Stomach (tissue), 4 donors: ENCODE data around the gene TMEM186.

Experiments used
- EP300 ChIP-seq: sonication (generic); formaldehyde crosslinking; IDR thresholded peaks from one replicate; pipeline ENCODE4 v1.6.1; 2017; ENCODE audit warnings: antibody characterized with exemption
- POLR2A ChIP-seq, 4 donors: fragments of 450-650 bp; IDR thresholded peaks; one replicate each; pipeline ENCODE4 v1.6.1; 2016; ENCODE audit warnings: antibody characterized with exemption in 4 of 4, control low read depth in 2 of 4, mild to moderate bottlenecking in 1 of 4, moderate library complexity in 1 of 4
- POLR2AphosphoS5 ChIP-seq, 3 donors: sonication (generic); formaldehyde crosslinking; IDR thresholded peaks; one replicate each; pipeline ENCODE4 v1.6.1; 2016; ENCODE audit warnings: antibody characterized with exemption in 3 of 3
- TF ChIP-seq, protein P1 (sequence below), 7 experiments: fragments of 450-650 bp in 4 of 7; fragments of 200-600 bp in 3 of 7; sonication (generic) in 3 of 7; IDR thresholded peaks; one replicate each; pipeline ENCODE4 v1.5.1; 2016 to 2019; ENCODE audit warnings: antibody characterized with exemption in 7 of 7, control low read depth in 2 of 7, mild to moderate bottlenecking in 1 of 7

DNA sequence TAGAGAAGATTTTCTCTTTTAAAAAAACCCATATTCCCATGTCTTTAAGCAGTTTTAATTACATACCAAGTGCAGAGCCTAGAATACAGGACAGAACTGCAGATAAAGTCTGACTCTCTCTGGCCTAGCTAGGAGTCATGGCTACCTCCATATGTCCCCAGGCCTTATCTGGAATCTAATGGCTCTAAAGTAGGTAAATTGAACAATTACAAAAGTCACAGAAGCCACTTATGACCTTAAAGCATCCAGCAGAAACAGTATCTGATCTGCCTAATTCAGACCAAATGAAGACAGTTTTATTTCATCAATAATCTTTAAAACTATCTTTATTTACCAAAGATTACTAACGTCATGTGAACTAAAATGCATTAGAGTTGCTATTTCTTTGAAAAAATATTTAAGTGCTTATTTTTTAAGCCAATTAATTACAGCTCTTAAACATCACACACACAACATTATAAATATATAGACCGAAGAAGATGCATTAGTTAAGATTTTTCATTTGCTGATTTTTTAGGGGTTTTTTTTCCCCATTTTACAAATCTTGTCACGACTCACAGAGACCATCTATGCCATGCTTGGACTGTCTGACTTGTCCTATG is 28.9 kb upstream of the TMEM186 start:
- TF ChIP-seq, protein P1, sequence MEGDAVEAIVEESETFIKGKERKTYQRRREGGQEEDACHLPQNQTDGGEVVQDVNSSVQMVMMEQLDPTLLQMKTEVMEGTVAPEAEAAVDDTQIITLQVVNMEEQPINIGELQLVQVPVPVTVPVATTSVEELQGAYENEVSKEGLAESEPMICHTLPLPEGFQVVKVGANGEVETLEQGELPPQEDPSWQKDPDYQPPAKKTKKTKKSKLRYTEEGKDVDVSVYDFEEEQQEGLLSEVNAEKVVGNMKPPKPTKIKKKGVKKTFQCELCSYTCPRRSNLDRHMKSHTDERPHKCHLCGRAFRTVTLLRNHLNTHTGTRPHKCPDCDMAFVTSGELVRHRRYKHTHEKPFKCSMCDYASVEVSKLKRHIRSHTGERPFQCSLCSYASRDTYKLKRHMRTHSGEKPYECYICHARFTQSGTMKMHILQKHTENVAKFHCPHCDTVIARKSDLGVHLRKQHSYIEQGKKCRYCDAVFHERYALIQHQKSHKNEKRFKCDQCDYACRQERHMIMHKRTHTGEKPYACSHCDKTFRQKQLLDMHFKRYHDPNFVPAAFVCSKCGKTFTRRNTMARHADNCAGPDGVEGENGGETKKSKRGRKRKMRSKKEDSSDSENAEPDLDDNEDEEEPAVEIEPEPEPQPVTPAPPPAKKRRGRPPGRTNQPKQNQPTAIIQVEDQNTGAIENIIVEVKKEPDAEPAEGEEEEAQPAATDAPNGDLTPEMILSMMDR (IDR thresholded peaks at IDR 0.05): no peak
- no peak for TF ChIP-seq EP300
- TF ChIP-seq POLR2A (IDR thresholded peaks at IDR 0.05): no peak
- no peak for TF ChIP-seq POLR2AphosphoS5 (IDR thresholded peaks at IDR 0.05)
